LNCAP (cell line): ENCODE data around the gene LLGL1.

Experiments
- CTCF ChIP-seq: fragments of 450-650 bp; IDR thresholded peaks from 2 replicates; pipeline ENCODE4 v1.5.1; 2017; ENCODE audit warnings: mild to moderate bottlenecking

The LLGL1 gene

GRCh38 chr17:18256351-18256750 is 30.9 kb downstream of the LLGL1 start:
- no peak for TF ChIP-seq CTCF

DNA sequence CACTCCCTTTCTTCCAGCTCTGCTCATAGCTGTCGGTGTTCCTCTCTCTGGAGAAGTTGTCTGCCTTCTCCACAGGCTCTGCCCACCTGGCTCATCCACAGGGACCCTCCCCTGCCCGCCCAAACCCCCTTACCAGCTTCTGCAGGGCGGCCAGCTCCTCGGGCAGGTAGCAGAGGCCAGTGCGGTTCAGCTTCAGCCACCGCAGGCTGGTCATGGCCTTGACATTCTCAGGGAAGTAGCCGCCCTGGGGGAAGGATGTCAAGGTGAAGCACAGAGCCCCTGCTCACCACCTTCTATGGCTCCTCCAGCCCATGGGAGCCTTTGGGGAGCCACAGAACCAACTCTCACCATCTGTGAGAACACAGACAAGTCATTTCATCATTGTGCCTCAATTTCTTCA is 31.3 kb downstream of the LLGL1 start:
- TF ChIP-seq CTCF: no peak

DNA sequence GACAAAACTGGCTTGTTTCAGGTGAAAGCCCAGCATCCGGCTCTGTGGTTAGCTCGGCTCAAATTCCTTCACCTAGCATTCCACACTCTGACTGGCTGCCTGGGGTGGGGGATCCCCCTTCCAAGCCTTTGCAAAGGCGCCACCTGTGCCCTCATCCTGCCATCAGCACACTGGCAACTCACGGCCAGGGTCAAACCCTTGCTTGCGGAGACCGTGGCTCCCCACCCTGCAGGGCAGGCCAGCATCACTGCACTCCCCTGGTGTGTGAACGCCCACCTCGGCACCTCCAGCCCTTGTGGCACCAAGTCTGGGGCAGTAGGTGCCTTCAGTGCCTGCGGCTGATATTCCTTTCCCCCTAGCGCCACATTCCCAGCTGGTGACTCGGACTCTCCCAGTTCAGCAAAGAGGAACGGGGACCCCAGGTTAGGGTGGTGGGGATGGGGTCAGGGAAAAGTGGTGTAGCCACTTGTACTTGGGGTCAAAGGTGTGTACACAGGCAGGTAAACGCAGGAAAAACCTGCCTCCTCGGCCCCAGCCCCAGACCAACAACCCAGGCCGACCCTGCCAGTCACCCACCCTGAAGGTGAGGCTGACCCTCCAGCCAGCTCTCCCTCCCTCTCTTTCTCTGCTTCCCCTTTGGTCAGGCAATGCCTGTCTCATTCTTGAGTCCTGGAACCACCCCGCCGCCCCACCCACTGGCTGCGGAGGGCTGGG is 32.0 kb downstream of the LLGL1 start:
- no peak for TF ChIP-seq CTCF

DNA sequence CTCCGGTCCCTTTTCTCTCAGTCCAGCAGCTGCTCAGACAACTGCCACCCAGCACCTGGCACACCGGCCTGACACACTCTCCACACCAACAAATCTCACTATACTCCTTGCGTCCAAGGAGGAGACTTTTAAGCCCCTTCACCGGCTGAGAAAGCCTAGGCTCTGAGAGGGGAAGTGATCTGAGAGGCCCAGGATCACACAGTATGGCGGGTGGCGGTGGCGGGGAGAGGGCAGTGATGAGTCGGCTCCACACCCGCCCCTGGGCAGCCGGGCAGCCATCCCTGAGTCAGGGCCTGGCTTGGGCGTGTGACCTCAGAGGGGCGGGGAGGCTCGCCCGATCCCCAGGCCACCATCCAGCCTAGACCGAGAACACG is 32.5 kb downstream of the LLGL1 start:
- no peak for TF ChIP-seq CTCF

DNA sequence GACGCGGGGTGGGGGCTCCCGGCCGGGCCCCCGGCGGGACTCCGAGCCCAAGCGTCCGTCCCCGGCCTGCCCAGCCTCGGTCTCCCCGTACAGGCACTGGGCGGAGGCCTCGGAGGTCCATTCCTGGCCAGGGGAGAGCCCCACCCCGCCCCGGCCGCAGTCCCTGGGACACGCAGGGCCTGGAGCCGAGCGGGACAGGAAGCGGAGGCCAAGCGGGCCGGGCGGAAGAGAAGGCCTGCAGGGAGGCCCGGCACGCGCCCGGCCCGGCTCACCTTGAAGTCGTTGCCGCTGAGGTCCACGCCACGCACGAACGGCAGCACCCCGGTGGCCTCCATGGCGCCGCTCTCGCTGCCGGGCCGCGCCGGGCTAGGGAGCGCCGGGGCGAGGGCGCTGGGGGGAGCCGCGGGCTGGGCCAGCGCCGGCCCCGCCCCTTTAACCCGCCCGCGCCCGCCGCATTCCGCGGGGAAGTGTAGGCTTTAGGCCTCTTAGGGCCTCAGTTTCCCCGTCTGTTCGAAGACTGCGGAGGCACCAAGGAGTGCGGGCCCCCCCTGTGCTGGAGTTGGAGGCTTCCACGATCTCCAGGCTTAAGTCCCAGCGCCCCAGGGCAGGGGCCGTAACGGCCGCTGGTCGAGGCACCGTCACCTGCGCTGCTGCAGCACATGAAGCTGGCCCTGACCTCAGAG is 33.1 kb downstream of the LLGL1 start, which contains the start of gene FLII:
Gene FLII (minus strand): TSS at position 383 of the 683 bp plus-strand sequence. CDS start 48 bp downstream, at position 335.
- no peak for TF ChIP-seq CTCF

GRCh38 chr17:18259621-18260331 is 34.3 kb downstream of the LLGL1 start:
- no peak for TF ChIP-seq CTCF

- no peak for TF ChIP-seq CTCF
These were observed 35.1 kb downstream of the LLGL1 start, which contains the start of gene MIEF2 for GRCh38 chr17:18260332-18261145. TSS of gene MIEF2 (plus strand) at chr17:18260662. CDS start at chr17:18262721, 2,059 bp downstream.
